Lower leg skin (tissue), 3 donors: Measurements from ENCODE around the gene VRK1.

ENCODE experiments used
- CTCF ChIP-seq, 3 donors: fragments of 450-650 bp; IDR thresholded peaks; one replicate each; pipeline ENCODE4 v1.5.1; 2016; ENCODE audit warnings: antibody characterized with exemption in 3 of 3, mild to moderate bottlenecking in 3 of 3, moderate library complexity in 2 of 3
- POLR2A ChIP-seq, 2 donors: fragments of 450-650 bp; IDR thresholded peaks; one replicate each; pipeline ENCODE4 v1.6.1; 2016 to 2017; ENCODE audit warnings: antibody characterized with exemption in 2 of 2, mild to moderate bottlenecking in 1 of 2, moderate library complexity in 1 of 2

DNA sequence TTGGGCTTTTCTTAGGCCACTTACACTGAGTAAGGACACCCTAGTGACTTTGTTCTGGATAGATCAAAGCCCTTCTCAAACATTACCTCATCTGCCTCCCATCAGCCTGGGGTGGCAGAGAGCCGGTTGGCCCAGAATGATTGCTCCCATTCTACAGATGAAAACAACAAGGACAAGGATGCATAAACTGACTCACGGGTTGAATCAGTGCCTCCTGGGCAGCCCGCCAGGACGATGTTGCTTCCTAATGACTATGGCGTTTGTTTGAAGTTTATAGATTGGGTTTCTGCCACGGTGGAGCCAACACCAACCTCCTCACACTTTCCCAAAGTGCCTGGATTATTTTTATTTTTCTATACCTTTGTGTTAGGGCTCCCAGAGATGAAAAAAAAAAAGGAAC, 3.6 kb upstream of the VRK1 start:
- TF ChIP-seq CTCF (IDR thresholded peaks at IDR 0.05): no peak
- TF ChIP-seq POLR2A (IDR thresholded peaks at IDR 0.05): no peak
